Eye (tissue), 1 donor: ENCODE results near the gene CALR3.
"Not testable (repeated sequence)": the region's sequence is repeated elsewhere in the genome, so short reads cannot be mapped to it uniquely, and the experiment has no call there.

Source experiments
- DNase-seq: peaks from one replicate; pipeline ENCODE4 v3.0.0-alpha.2; 2015

The CALR3 gene, protein sequence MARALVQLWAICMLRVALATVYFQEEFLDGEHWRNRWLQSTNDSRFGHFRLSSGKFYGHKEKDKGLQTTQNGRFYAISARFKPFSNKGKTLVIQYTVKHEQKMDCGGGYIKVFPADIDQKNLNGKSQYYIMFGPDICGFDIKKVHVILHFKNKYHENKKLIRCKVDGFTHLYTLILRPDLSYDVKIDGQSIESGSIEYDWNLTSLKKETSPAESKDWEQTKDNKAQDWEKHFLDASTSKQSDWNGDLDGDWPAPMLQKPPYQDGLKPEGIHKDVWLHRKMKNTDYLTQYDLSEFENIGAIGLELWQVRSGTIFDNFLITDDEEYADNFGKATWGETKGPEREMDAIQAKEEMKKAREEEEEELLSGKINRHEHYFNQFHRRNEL

DNA sequence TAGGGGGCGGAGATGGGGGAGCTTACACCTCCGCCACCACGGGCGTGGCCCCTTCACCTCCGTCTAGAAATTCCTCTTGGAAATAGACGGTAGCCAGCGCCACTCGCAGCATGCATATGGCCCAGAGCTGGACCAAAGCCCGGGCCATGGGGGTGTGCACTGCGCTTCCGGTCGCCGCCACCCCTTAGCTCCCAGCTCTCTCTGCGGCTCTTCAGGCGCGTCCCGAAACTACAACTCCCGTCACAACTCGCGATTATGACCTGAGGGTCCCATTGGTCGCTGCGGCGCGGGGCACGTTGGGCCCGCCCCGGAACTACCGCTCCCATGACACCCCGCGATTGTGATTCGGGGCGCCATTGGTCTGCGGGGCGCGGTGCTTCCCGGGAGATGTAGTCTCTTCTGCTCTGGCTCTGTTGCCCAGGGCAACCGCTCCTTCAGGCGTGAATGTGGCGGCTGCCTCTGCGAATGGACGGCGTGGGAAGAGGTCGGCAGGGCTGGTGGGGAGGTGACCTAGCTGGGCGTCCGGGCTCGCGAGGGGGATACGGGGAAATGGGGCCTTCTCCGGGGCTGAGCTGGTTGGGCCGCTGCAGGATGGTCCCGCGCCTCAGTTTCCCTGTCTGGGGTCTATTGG lies at the start of gene CALR3, which contains the start of gene C19orf44:
TSS of gene CALR3 (minus strand) at position 186 of the 631 bp plus-strand sequence. CDS start at position 148, 38 bp downstream.
TSS of gene C19orf44 (plus strand) at position 413 of the 631 bp plus-strand sequence. CDS start 4,399 bp downstream, outside the sequence.
- DNase-seq = peak; percentile 99

DNA sequence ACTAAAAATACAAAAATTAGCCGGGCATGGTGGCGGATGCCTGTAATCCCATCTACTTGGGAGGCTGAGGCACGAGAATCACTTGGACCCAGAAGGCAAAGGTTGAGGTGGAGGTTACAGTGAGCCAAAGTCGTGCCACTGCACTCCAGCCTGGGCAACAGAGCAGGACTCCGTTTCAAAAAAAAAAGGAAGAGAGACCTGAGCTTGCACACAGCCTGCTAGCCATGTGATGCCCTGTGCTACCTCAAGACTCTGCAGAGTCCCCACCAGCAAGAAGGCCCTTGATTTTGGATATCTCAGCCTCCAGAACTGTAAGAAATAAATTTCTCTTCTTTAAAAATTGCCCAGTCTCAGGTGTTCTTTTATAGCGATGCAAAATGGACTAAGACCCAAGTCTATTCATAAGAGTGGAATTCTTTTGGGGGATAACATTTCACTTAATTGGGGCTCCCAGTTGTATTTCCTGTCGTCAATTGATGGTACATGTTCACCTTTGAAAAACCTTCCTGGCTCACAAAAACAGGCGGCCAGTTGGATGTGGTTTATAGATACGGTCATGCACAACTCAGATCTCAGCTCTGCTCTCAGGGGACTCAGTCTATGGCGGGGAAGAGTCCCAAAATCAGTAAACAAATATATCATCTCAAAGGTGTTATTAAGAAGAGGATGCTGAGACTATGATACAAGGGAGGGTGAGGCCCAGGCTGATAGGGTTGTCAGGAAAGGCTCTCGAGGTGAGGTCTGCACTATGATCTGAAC lies 48.7 kb upstream of the CALR3 start:
- no peak for DNase-seq

GRCh38 chr19:16543734-16544133 lies 47.8 kb upstream of the CALR3 start:
- not testable (repeated sequence) for DNase-seq

GRCh38 chr19:16542910-16543472 lies 47.0 kb upstream of the CALR3 start:
- DNase-seq = peak; percentile 33

DNA sequence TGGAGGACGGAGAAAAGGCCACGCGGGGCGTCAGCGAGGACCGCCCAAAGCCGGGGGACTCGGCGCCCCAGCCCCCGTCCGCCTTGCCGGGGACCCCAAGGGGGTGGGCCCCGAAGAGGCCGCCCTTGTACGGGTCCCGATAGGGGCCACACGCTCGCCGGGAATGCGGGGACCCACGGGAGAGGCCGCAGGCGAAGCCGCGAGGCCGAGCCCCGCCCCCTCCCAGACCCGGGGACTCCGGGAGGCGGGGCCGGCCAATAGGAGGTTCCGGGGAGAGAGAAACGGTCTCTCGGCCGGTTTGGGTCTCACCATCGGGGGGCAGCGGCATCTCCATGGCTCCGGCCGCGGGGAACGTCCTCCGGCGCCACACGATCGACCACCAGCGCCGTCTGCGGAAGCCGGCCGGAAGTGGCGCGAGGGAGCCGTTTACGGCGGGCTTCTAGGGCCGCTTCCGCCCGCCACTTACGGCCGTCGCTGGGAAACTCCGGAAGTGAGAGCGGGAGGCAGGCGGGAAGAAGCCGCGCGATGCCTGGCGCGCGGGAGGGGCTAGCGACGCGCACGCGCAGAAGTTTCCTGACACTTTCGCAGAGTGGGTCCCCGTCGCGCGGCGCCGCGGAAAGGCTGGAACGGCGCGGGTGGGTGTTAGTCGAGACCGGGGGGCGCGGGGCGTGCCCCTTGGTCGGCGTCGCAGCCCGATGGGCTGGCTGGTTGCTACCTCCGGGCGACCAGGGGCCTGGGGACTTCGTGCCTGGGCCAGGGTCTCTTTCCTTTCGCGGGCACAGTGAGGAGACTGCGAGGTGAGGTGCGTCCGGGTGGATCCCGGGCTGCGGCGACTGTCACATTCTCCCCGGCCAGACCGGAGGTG lies 46.3 kb upstream of the CALR3 start, which contains the start of gene CHERP:
TSS of gene CHERP (minus strand) at position 393 of the 865 bp plus-strand sequence. CDS start at position 334, 59 bp downstream.
- peak; percentile 98 for DNase-seq

DNA sequence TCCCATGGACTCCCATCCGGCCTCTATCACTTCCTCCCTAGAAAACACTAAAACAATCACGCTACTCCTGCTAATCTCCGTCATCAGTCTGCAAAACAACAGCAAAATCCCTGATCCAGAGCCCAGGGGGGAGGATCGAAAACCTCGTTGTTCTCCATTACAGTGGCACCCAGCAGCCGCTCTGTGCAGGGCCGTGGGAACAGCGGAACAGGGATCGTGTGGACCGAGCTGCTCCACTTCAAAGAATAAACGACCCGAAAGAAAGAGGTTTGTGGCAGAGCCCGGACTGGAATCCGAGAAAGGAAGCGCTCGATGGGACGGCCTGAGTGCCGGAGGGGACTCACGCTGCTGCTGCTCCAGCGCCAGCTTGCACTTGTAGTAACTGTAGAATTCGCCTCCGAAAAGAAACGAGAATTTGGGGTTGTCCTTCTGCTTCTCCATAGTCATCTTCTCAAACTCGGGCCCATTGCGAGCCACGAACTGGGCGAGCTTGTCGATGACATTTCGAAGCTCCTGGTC lies 45.6 kb upstream of the CALR3 start:
- DNase-seq = no peak

GRCh38 chr19:16540948-16541347 lies 45.0 kb upstream of the CALR3 start:
- DNase-seq = no peak

GRCh38 chr19:16537111-16537510 lies 41.1 kb upstream of the CALR3 start:
- no peak for DNase-seq

- DNase-seq = no peak
These were observed 40.2 kb upstream of the CALR3 start for GRCh38 chr19:16536130-16536529.

DNA sequence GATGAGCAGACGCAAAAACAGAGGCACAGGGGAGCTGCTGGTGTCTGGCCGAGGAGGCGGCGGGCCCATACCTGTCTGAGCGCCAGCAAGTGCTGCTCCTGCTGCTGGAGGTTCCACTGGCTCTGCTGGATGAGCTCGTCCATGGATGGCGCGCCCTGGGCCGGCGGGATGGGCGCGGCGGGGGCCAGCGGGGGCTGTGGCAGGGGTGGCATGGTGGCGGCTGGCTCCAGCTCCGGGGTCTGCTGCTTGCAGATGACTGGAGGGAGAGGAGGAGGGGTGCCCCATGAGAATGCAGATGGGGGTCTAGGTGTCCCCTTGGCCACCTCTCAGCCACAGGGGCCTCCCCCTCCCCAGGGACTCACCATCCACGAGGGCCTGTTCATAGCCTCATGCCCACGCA lies 39.4 kb upstream of the CALR3 start:
- no peak for DNase-seq

DNA sequence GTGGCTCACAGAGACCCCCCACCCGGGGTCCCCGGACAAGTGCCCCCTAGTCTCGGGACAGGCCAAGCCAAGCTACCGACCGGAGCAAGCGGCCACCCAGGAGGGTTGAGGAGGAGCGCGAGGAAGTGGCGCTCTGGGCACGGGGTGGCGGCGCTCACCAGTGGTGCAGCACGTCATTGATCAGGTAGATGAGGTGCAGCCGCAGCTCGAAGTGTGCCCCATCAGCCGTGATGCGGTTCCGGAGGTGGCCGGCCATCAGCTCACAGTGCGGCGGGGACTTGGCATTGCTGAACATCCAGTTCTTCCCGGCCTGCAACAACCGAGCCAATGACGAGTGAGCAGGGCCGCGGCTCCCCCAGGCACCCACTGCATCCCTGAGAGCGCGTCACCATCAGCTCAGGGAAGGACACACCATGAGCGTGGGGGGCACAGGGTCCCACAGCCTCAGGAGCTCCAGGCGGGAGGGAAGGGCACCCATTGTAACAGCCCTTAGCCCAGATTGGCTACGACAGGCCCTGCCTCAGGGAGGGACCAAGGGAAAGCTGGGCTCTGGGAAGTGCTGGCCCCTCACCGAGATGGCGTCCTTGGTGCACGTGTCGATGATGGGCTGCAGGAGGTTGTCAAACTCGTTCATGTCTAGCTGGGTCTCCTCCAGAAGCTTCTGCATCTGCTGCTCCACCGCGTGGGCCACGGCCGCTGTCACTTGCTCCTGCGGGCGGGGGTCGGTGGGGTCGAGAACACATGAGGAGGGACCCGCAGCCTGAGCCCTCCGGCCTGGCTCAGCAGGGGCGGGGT lies 36.7 kb upstream of the CALR3 start:
- DNase-seq = peak; percentile 9

- no peak for DNase-seq
These were observed 35.4 kb upstream of the CALR3 start for GRCh38 chr19:16531380-16531669.

DNA sequence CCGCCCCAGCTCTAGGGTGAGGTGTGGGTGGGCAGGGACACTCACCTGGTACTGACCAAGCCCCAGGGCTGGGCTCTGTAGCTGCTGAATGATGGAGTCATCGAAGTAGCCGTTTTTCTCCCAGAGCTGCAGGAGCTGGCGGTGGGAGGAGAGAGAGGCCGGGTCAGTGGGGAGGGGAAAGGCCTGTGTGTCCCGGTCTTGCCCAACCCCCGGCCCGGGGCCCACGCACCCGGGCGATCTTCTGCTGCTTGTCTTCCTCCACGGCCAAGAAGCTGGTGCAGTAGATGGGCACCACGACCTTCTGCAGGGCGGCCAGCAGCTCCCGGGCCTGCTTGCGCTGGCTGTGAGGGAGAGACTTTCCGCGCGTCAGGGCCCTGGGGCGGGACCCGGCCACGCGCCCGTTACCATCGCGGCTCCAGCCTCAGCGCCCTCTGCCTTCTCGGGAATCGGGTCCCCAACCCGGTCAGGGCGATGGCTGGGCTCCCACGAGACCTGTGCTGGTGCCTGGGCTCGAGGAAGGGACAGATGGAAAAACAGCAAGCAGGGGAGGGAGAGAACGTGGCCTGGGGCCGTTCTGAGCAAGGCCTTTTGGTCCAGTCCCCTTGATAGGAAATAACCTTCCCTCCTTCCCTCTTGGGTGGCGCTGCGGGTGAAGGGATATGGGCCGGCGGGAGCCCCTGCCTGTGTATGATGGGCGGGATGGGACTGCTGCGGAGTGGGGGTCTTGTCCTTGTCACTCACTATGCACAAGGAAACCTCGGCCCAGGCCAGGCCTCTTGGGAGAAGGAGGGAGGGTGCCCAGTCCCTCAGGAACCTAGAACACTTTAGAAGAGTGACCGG lies 34.8 kb upstream of the CALR3 start:
- no peak for DNase-seq

DNA sequence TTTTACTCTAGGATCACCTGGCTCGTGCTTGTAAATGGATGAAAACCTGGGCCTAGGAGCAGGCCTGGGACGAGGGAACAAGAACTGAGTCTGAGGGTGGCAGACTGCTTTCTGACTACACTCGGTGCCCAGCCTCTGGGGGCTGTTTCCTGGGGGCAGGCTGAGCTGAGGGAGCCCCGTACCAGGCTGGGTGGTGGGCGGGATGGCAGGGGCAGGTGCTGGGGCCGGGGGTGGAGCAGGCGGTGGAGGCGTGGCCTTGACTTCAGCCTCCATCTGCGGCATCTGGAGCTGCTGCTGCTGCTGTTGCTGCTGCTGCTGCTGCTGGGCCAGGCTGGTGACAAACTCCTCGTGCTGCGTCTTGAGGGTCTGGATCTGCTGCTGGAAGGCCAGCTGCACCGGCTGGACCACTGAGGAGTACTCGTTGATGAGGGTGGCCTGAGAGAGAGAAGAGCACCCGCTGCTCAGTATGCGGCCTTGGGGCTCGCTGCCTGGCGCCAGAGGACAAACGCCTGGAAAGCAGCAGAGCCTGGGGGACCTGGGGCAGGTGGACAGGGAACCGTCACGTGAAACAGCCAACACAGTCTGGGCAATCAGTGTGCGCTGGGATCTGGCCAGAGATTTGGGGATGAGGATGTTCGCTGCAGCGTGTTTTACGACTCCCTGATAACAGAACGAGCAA lies 33.6 kb upstream of the CALR3 start:
- DNase-seq = no peak

GRCh38 chr19:16527971-16528521 lies 32.1 kb upstream of the CALR3 start:
- no peak for DNase-seq

DNA sequence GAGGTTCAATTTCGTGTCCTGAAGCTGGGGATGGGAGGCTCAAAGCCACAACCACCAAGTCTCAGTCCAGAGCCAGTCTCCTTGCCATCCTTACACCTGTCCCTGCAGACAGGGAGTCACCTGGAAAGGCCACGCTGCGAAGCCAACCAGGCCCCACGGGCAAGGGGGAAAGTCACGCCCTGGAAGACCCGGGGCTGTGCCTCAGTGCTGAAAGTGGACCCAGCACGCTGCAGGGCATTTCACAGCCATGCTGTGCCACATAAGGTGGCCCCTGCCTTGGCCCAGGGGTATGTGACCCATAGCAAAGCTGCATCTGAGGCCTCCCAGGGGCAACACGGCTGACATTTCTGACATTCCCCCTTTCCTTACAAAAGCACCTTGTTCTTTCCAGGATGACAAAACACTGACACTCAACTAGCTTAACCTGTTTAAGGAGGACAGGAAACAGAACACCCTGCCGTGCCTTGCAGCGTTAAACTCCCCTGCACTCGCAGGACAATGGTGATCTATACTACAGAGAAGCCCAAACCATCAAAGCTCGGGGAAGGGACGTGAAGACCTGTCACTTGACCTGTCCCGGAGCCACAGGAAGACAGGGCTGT lies 31.5 kb upstream of the CALR3 start:
- DNase-seq = no peak

DNA sequence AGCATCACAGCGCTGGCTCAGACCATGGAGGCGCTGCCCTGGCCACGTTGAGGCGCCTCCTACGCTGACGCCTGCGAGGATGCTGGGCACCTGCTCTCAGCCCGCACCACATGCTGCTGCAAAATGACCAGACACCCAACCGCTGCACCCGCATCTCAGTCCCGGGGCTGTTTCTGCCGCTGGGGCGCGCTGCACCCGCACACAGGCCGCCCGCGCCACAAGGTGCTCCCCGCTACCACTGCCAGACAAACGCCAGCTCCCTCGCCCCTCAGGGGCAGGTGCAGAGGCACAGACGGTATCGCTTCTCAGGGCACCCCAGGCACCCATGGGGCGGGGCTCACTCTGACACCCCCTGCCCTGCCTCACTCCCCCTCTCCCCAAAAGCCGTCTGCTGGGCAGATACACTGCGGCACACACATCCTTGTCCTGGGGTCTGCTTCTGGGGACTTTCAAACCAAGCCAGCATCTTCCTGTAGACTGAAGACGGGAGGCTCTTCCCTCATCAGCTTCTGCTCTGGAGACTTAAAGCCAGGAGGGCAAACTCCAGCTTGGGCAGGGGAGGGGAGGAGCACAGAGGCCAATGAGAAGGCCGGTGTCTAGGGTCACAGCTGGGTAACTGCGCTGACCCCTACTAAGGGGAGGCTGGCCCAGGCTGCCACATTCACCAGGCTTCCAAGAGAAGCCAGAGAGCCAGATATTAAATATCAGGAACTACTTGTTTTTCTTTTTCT lies 29.9 kb upstream of the CALR3 start:
- no peak for DNase-seq
